ENCODE data around the gene ADAMTSL3.

The ADAMTSL3 gene

GRCh38 chr15:83970295-83970890 lies 316.5 kb downstream of the ADAMTSL3 start:
- no peak overlapping the region for H3K18ac ChIP-seq (ENCODE audit: low read length)
- H3K4me1 ChIP-seq (ENCODE audit: control insufficient read depth in 2 of 2, insufficient read depth in 1 of 2, low read depth in 1 of 2, low read length in 2 of 2) = no peaks in the 10 kb centered on the region
- no peak overlapping the region for H2BK5ac ChIP-seq (ENCODE audit: low read length)
- WGBS, 2 donors (ENCODE audit: extremely low coverage in 2 of 2, insufficient read length in 2 of 2, insufficient replicate concordance in 1 of 2) = no CpG with 5 or more reads among the region's 12 CpGs
- no peaks in the 10 kb centered on the region for H3K27me3 ChIP-seq (ENCODE audit: control insufficient read depth in 3 of 3, insufficient read depth in 3 of 3, low read depth in 1 of 3, low read length in 3 of 3)
- no peaks in the 10 kb centered on the region for H3K79me1 ChIP-seq (ENCODE audit: low read depth, low read length)
- no peak overlapping the region for H3K9ac ChIP-seq (ENCODE audit: low read depth, low read length, poor library complexity)
- no peak overlapping the region for H2AK5ac ChIP-seq (ENCODE audit: low read depth, low read length)
- no peak overlapping the region for H3K14ac ChIP-seq (ENCODE audit: low read length)
- no peaks in the 10 kb centered on the region for H3K36me3 ChIP-seq (replicated peaks in 1 of 2; ENCODE audit: control insufficient read depth in 2 of 2, insufficient read depth in 2 of 2, low read length in 2 of 2)
- no peak overlapping the region for H3K4me3 ChIP-seq (ENCODE audit: low read length in 2 of 2)
- H3K4me2 ChIP-seq (ENCODE audit: insufficient read depth, low read length, poor library complexity, severe bottlenecking) = no peak overlapping the region
- H2BK120ac ChIP-seq (ENCODE audit: low read depth, low read length) = no peak overlapping the region
- no peak overlapping the region for H3K4ac ChIP-seq (ENCODE audit: low read length)
- no peak overlapping the region for H4K91ac ChIP-seq (ENCODE audit: low read depth, low read length, poor library complexity)
- H3K23ac ChIP-seq (ENCODE audit: low read depth, low read length, poor library complexity) = no peak overlapping the region
- no peak overlapping the region for H2BK12ac ChIP-seq (ENCODE audit: low read length)
- no peak for DNase-seq (ENCODE audit: low spot score)
- no peaks in the 10 kb centered on the region for H3K9me3 ChIP-seq (replicated peaks in 1 of 2; ENCODE audit: control insufficient read depth in 2 of 2, insufficient read depth in 1 of 2, low read depth in 1 of 2, low read length in 2 of 2)
- H2AFZ ChIP-seq (ENCODE audit: low read length) = no peak overlapping the region
- H4K8ac ChIP-seq (ENCODE audit: low read depth, low read length) = no peak overlapping the region
- no peak overlapping the region for H3K27ac ChIP-seq (replicated peaks; ENCODE audit: low read length)
- no peak overlapping the region for H2BK15ac ChIP-seq (ENCODE audit: low read length)

- H3K9me3 ChIP-seq (replicated peaks in 1 of 2; ENCODE audit: control insufficient read depth in 2 of 2, insufficient read depth in 1 of 2, low read depth in 1 of 2, low read length in 2 of 2) = peaks cover 0 to 2% of the 10 kb centered on the region in 2 donors
- DNase-seq (ENCODE audit: low spot score) = no peak
- H3K36me3 ChIP-seq (replicated peaks in 1 of 2; ENCODE audit: control insufficient read depth in 2 of 2, insufficient read depth in 2 of 2, low read length in 2 of 2) = no peaks in the 10 kb centered on the region
- H4K91ac ChIP-seq (ENCODE audit: low read depth, low read length, poor library complexity) = no peak overlapping the region
- H3K79me1 ChIP-seq (ENCODE audit: low read depth, low read length) = no peaks in the 10 kb centered on the region
- H3K18ac ChIP-seq (ENCODE audit: low read length) = no peak overlapping the region
- no CpG with 5 or more reads among the region's 3 CpGs for WGBS, 2 donors (ENCODE audit: extremely low coverage in 2 of 2, insufficient read length in 2 of 2, insufficient replicate concordance in 1 of 2)
- no peak overlapping the region for H2AFZ ChIP-seq (ENCODE audit: low read length)
- no peaks in the 10 kb centered on the region for H3K27me3 ChIP-seq (ENCODE audit: control insufficient read depth in 3 of 3, insufficient read depth in 3 of 3, low read depth in 1 of 3, low read length in 3 of 3)
- no peak overlapping the region for H3K4me2 ChIP-seq (ENCODE audit: insufficient read depth, low read length, poor library complexity, severe bottlenecking)
- H3K9ac ChIP-seq (ENCODE audit: low read depth, low read length, poor library complexity) = no peak overlapping the region
- no peak overlapping the region for H3K4ac ChIP-seq (ENCODE audit: low read length)
- H3K4me3 ChIP-seq (ENCODE audit: low read length in 2 of 2) = no peak overlapping the region
- no peak overlapping the region for H2BK5ac ChIP-seq (ENCODE audit: low read length)
- H4K8ac ChIP-seq (ENCODE audit: low read depth, low read length) = no peak overlapping the region
- no peak overlapping the region for H3K14ac ChIP-seq (ENCODE audit: low read length)
- H2BK12ac ChIP-seq (ENCODE audit: low read length) = no peak overlapping the region
- no peak overlapping the region for H3K27ac ChIP-seq (replicated peaks; ENCODE audit: low read length)
- H2AK5ac ChIP-seq (ENCODE audit: low read depth, low read length) = no peak overlapping the region
- H2BK120ac ChIP-seq (ENCODE audit: low read depth, low read length) = no peak overlapping the region
- H2BK15ac ChIP-seq (ENCODE audit: low read length) = no peak overlapping the region
- H3K4me1 ChIP-seq (ENCODE audit: control insufficient read depth in 2 of 2, insufficient read depth in 1 of 2, low read depth in 1 of 2, low read length in 2 of 2) = no peaks in the 10 kb centered on the region
- H3K23ac ChIP-seq (ENCODE audit: low read depth, low read length, poor library complexity) = no peak overlapping the region
Observed at GRCh38 chr15:83971992-83972391, 318.1 kb downstream of the ADAMTSL3 start.

- DNase-seq (ENCODE audit: low spot score) = no peak
- Histone ChIP-seq H3K36me3 (replicated peaks in 1 of 2; ENCODE audit: control insufficient read depth in 2 of 2, insufficient read depth in 2 of 2, low read length in 2 of 2) (no peaks in the 10 kb centered on the region), H3K18ac (ENCODE audit: low read length) (no peak overlapping the region)
Observed at GRCh38 chr15:83973816-83974215, 319.9 kb downstream of the ADAMTSL3 start.

GRCh38 chr15:83977992-83978391 lies 324.1 kb downstream of the ADAMTSL3 start:
- Histone ChIP-seq H3K36me3 (replicated peaks in 1 of 2; ENCODE audit: control insufficient read depth in 2 of 2, insufficient read depth in 2 of 2, low read length in 2 of 2) (no peaks in the 10 kb centered on the region), H2BK15ac (ENCODE audit: low read length) (no peak overlapping the region), H3K4me1 (ENCODE audit: control insufficient read depth in 2 of 2, insufficient read depth in 1 of 2, low read depth in 1 of 2, low read length in 2 of 2) (no peaks in the 10 kb centered on the region), H4K91ac (ENCODE audit: low read depth, low read length, poor library complexity) (no peak overlapping the region), H2AK5ac (ENCODE audit: low read depth, low read length) (no peak overlapping the region), H3K9me3 (replicated peaks in 1 of 2; ENCODE audit: control insufficient read depth in 2 of 2, insufficient read depth in 1 of 2, low read depth in 1 of 2, low read length in 2 of 2) (peaks cover 0 to 9% of the 10 kb centered on the region in 2 donors), H3K14ac (ENCODE audit: low read length) (no peak overlapping the region), H4K8ac (ENCODE audit: low read depth, low read length) (no peak overlapping the region), H2AFZ (ENCODE audit: low read length) (no peak overlapping the region), H3K23ac (ENCODE audit: low read depth, low read length, poor library complexity) (no peak overlapping the region), H3K79me1 (ENCODE audit: low read depth, low read length) (no peaks in the 10 kb centered on the region), H3K9ac (ENCODE audit: low read depth, low read length, poor library complexity) (no peak overlapping the region), H3K4ac (ENCODE audit: low read length) (no peak overlapping the region), H3K27ac (replicated peaks; ENCODE audit: low read length) (no peak overlapping the region), H2BK120ac (ENCODE audit: low read depth, low read length) (no peak overlapping the region), H3K4me3 (ENCODE audit: low read length in 2 of 2) (no peak overlapping the region), H2BK12ac (ENCODE audit: low read length) (no peak overlapping the region), H3K18ac (ENCODE audit: low read length) (no peak overlapping the region), H2BK5ac (ENCODE audit: low read length) (no peak overlapping the region), H3K4me2 (ENCODE audit: insufficient read depth, low read length, poor library complexity, severe bottlenecking) (no peak overlapping the region), H3K27me3 (ENCODE audit: control insufficient read depth in 3 of 3, insufficient read depth in 3 of 3, low read depth in 1 of 3, low read length in 3 of 3) (no peaks in the 10 kb centered on the region)
- no peak for DNase-seq (ENCODE audit: low spot score)

More at GRCh38 chr15:83973816-83974215, 319.9 kb downstream of the ADAMTSL3 start:
- no peak overlapping the region for H3K27ac ChIP-seq (replicated peaks; ENCODE audit: low read length)
- H3K14ac ChIP-seq (ENCODE audit: low read length) = no peak overlapping the region
- H3K27me3 ChIP-seq (ENCODE audit: control insufficient read depth in 3 of 3, insufficient read depth in 3 of 3, low read depth in 1 of 3, low read length in 3 of 3) = no peaks in the 10 kb centered on the region
- no peak overlapping the region for H3K23ac ChIP-seq (ENCODE audit: low read depth, low read length, poor library complexity)
- H2BK15ac ChIP-seq (ENCODE audit: low read length) = no peak overlapping the region
- H3K4me2 ChIP-seq (ENCODE audit: insufficient read depth, low read length, poor library complexity, severe bottlenecking) = no peak overlapping the region
- WGBS, 2 donors (ENCODE audit: extremely low coverage in 2 of 2, insufficient read length in 2 of 2, insufficient replicate concordance in 1 of 2) = no CpG with 5 or more reads among the region's 3 CpGs
- no peak overlapping the region for H2BK5ac ChIP-seq (ENCODE audit: low read length)
- H2BK12ac ChIP-seq (ENCODE audit: low read length) = no peak overlapping the region
- H3K79me1 ChIP-seq (ENCODE audit: low read depth, low read length) = no peaks in the 10 kb centered on the region
- no peak overlapping the region for H4K91ac ChIP-seq (ENCODE audit: low read depth, low read length, poor library complexity)
- H2AK5ac ChIP-seq (ENCODE audit: low read depth, low read length) = no peak overlapping the region
- no peak overlapping the region for H2AFZ ChIP-seq (ENCODE audit: low read length)
- H3K4ac ChIP-seq (ENCODE audit: low read length) = no peak overlapping the region
- no peak overlapping the region for H3K4me3 ChIP-seq (ENCODE audit: low read length in 2 of 2)
- H3K4me1 ChIP-seq (ENCODE audit: control insufficient read depth in 2 of 2, insufficient read depth in 1 of 2, low read depth in 1 of 2, low read length in 2 of 2) = no peaks in the 10 kb centered on the region
- no peak overlapping the region for H4K8ac ChIP-seq (ENCODE audit: low read depth, low read length)
- H3K9me3 ChIP-seq (replicated peaks in 1 of 2; ENCODE audit: control insufficient read depth in 2 of 2, insufficient read depth in 1 of 2, low read depth in 1 of 2, low read length in 2 of 2) = peaks cover 0 to 7% of the 10 kb centered on the region in 2 donors
- H3K9ac ChIP-seq (ENCODE audit: low read depth, low read length, poor library complexity) = no peak overlapping the region
- no peak overlapping the region for H2BK120ac ChIP-seq (ENCODE audit: low read depth, low read length)
